Activated CD8-positive, alpha-beta T cell treated with anti-CD3 and anti-CD28 coated beads for 36 hours (primary cell): ENCODE results near the gene MAFF. TPM values are rescaled to one million over a fixed set of nuclear protein-coding genes. Genes with fewer than 3 reads are reported as not detected.

Experiments
- ATAC-seq: fragments of 200-7000 bp; cut with Tn5 transposase; one replicate; pipeline ENCODE4 v1.10.0; 2021; ENCODE audit warnings: mild to moderate bottlenecking, moderate library complexity
- CTCF ChIA-PET: fragments of 350-600 bp; sonication (Branson Sonifier 250); formaldehyde crosslinking; loops from one replicate; lab custom pipeline; 2021; ENCODE audit warnings: antibody characterized with exemption; lab: Charles Lee
- POLR2A ChIA-PET: fragments of 350-600 bp; sonication (Branson Sonifier 250); formaldehyde crosslinking; loops from one replicate; lab custom pipeline; 2021; ENCODE audit warnings: antibody characterized with exemption; lab: Charles Lee
- DNase-seq: peaks from one replicate; pipeline ENCODE4 v3.0.0-alpha.2; 2020
- H3K27ac Mint-ChIP-seq: one replicate; pipeline ENCODE4 v1.8.0; 2021; ENCODE audit warnings: mild to moderate bottlenecking, mixed read lengths
- H3K27me3 Mint-ChIP-seq: one replicate; pipeline ENCODE4 v1.8.0; 2021; ENCODE audit warnings: mixed read lengths
- H3K36me3 Mint-ChIP-seq: one replicate; pipeline ENCODE4 v1.8.0; 2021; ENCODE audit warnings: low read depth, mixed read lengths
- H3K4me1 Mint-ChIP-seq: one replicate; pipeline ENCODE4 v1.8.0; 2021; ENCODE audit warnings: low read depth, mixed read lengths
- H3K4me3 Mint-ChIP-seq: one replicate; pipeline ENCODE4 v1.8.0; 2021; ENCODE audit warnings: mild to moderate bottlenecking, moderate library complexity, mixed read lengths
- H3K9me3 Mint-ChIP-seq: one replicate; pipeline ENCODE4 v1.8.0; 2021; ENCODE audit warnings: mixed read lengths
- intact Hi-C: fragments of 100-400 bp; cut with micrococcal nuclease; formaldehyde crosslinking; loops from one replicate; pipeline ENCODE4 v1.10.0; 2022
- total RNA-seq, 2 experiments: library from RNA; stranded (reverse); gene quantifications; one replicate each; pipeline ENCODE4 v1.2.3, GENCODE V29; 2021
- TF ChIP-seq, protein P1 (sequence below): fragments of 200-600 bp; IDR thresholded peaks from one replicate; pipeline ENCODE4 v1.8.0; 2022; ENCODE audit warnings: antibody characterized with exemption, mild to moderate bottlenecking

Gene MAFF
- total RNA-seq, 2 experiments from 2014 or later: 12.5 to 13.7 TPM

DNA sequence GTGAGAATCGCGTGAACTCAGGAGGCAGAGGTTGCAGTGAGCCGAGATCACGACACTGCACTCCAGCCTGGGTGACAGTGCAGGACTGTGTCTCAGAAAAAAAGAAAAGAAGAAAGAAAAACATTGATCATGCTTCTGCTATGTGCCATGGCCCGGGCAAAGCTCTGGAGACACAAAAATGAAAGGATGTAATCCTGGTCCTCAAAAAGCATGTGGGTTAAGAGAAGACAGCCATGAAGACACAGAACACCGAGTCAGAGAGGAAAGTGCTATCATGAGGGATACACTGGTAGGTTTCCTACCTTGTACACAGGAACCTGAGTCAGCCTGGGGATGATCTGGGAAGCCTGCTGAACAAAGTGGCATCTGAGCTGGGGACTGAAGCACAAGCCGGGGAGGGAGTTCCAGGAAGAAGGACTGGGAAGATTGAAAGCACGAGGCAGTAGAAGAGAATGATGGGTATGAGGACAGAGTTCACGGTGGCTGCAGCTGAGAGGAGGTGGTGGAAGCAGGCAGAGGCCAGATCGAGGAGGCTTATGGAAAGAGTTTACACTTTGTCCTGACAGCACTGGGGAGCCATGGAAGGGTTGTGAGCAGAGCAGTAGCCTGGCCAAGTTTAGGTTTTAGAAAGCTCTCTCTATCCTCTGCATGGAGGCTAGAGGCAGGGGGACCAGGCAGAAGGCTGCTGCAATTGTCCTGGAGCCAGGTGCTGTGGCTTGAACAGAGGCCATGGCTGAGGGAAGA, 9.9 kb upstream of the MAFF start:
- no peaks in the 10 kb centered on the region for H3K36me3 Mint-ChIP-seq
- ChIA-PET CTCF (no interaction called here), POLR2A (interaction anchor here (1.0 to 1.7 kb wide), 2 partner anchors 13 to 92 kb away, joined by 3 to 4 read pairs; no protein-coding TSS in a partner anchor)
- DNase-seq: no peak
- peaks cover 3% of the 10 kb centered on the region for H3K27me3 Mint-ChIP-seq
- ATAC-seq: no peak
- H3K27ac Mint-ChIP-seq: no peak overlapping the region
- H3K4me3 Mint-ChIP-seq: no peak overlapping the region
- TF ChIP-seq, protein P1, sequence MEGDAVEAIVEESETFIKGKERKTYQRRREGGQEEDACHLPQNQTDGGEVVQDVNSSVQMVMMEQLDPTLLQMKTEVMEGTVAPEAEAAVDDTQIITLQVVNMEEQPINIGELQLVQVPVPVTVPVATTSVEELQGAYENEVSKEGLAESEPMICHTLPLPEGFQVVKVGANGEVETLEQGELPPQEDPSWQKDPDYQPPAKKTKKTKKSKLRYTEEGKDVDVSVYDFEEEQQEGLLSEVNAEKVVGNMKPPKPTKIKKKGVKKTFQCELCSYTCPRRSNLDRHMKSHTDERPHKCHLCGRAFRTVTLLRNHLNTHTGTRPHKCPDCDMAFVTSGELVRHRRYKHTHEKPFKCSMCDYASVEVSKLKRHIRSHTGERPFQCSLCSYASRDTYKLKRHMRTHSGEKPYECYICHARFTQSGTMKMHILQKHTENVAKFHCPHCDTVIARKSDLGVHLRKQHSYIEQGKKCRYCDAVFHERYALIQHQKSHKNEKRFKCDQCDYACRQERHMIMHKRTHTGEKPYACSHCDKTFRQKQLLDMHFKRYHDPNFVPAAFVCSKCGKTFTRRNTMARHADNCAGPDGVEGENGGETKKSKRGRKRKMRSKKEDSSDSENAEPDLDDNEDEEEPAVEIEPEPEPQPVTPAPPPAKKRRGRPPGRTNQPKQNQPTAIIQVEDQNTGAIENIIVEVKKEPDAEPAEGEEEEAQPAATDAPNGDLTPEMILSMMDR: no peak
- peaks cover 6% of the 10 kb centered on the region for H3K4me1 Mint-ChIP-seq
- H3K9me3 Mint-ChIP-seq: no peaks in the 10 kb centered on the region
- intact Hi-C loops: no loop called here

DNA sequence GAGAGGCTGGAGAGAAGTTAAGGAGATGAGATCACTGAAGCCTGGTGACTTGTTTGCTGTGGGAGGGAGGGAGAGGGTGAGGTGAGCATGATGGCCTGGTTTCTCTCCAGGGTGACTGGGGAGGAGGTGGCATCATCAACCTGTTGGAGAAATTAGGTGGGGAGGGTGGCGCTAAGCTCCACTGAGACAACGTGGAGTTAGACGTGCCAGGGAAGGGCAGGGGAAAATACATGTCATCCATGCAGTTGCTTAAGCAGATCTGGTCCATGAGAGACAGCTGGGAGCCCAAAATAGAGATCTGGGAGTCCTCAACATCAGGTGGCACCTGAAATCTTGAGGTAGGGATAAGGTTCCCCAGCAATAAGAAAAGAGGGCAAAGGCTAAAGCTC, 9.3 kb upstream of the MAFF start:
- no peak for DNase-seq
- H3K4me3 Mint-ChIP-seq: no peak overlapping the region
- no peak overlapping the region for H3K27ac Mint-ChIP-seq
- no peaks in the 10 kb centered on the region for H3K36me3 Mint-ChIP-seq
- H3K4me1 Mint-ChIP-seq: peaks cover 6% of the 10 kb centered on the region
- peaks cover 3% of the 10 kb centered on the region for H3K27me3 Mint-ChIP-seq
- H3K9me3 Mint-ChIP-seq: no peaks in the 10 kb centered on the region
- TF ChIP-seq, protein P1: no peak
- CTCF ChIA-PET: no interaction called here
- ATAC-seq: no peak
- POLR2A ChIA-PET: interaction anchor here (1.0 to 1.7 kb wide), 3 partner anchors 10 to 93 kb away, joined by 3 to 4 read pairs (median 3); partner anchors contain the start of gene MAFF
- intact Hi-C loops: no loop called here

DNA sequence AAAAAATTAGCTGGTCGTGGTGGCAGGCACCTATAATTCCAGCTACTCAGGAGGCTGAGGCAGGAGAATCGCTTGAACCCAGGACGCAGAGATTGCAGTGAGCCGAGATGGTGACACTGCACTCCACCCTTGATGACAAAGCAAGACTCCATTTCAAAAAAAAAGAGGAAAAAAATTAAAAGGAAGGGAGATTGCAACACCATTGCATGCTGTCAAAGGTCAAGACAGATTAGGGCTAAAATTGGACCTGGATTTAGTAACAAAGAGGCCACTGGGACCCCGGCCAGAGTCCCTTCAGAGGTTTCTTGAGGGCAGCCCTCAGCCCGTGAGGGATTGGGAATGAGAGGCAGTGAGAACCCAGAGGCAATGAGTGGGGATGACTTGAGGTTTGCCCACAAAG, 8.2 kb upstream of the MAFF start:
- no peak overlapping the region for H3K27ac Mint-ChIP-seq

DNA sequence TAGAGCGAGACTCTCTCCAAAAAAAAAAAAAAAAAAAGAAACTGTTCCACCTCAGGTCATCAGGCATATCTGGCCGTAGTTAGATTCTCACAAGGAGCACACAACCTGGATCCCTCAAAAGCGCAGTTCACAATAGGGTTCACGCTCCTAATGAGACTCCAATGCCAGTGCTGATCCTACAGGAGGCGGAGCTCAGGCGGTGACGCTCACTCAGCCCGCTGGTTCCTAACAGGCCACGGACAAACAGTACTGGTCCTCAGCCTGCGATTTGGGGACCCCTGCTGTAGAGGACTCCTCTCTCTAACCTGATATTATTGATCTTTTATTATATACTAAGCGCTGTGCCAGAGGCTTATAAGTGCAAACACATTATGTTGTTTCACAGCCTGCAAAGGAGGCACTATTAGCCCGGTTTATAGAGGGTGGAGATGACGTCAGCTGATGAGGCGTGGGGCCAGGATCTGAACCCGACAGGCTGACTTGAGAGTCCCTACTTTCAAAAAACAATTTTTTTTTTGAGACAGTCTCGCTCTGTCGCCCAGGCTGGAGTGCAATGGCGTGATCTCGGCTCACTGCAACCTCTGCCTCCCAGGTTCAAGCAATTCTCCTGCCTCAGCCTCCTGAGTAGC, 4.9 kb upstream of the MAFF start:
- DNase-seq: no peak
- intact Hi-C loops: no loop called here
- POLR2A ChIA-PET: no interaction called here
- TF ChIP-seq, protein P1: no peak
- CTCF ChIA-PET: interaction anchor here (0.9 kb wide), 1 partner anchor 15 kb away, joined by 3 read pairs; no protein-coding TSS in a partner anchor
- ATAC-seq: no peak
- Mint-ChIP-seq H3K4me3 (no peak overlapping the region), H3K9me3 (no peaks in the 10 kb centered on the region), H3K27ac (no peak overlapping the region), H3K4me1 (peaks cover 23% of the 10 kb centered on the region), H3K27me3 (peaks cover 3% of the 10 kb centered on the region), H3K36me3 (no peaks in the 10 kb centered on the region)

More for the DNA sequence above, 8.2 kb upstream of the MAFF start:
- DNase-seq: no peak
- peaks cover 3% of the 10 kb centered on the region for H3K27me3 Mint-ChIP-seq
- intact Hi-C loops: no loop called here
- H3K36me3 Mint-ChIP-seq: no peaks in the 10 kb centered on the region
- no peak for ATAC-seq
- CTCF ChIA-PET: no interaction called here
- peaks cover 6% of the 10 kb centered on the region for H3K4me1 Mint-ChIP-seq
- no peak overlapping the region for H3K4me3 Mint-ChIP-seq
- no peaks in the 10 kb centered on the region for H3K9me3 Mint-ChIP-seq
- POLR2A ChIA-PET: interaction anchor here (1.4 to 1.7 kb wide), 2 partner anchors 8 to 15 kb away, joined by 3 to 4 read pairs; partner anchors contain the start of gene MAFF
- TF ChIP-seq, protein P1: no peak
